CD4-positive, alpha-beta T cell treated with Interleukin-12 subunit alpha and Interleukin-12 subunit beta, for 1 hour (primary cell): ENCODE measurements around the gene RIMKLA.

Source experiments
- DNase-seq: peaks from one replicate; pipeline ENCODE4 v3.0.0-alpha.2; 2020

RIMKLA gene

DNA sequence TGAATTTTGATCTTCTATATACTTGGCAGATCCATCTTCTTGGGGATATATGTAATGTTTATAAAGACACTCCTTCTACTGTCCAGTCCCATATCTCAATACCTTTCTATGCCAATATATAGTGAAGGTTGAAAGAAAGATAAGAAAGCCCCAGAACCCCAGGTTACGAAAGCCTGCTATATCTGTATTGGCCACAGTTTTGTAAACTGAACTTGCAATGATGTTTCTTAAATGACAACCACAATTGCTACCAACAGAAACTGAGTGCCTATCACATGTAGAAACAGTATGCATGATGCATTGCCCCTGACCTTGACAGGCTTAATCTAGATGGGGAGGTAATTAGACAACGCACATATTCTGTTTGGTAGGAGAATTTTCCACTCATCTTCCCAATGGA lies 7.8 kb upstream of the RIMKLA start:
- DNase-seq: no peak

DNA sequence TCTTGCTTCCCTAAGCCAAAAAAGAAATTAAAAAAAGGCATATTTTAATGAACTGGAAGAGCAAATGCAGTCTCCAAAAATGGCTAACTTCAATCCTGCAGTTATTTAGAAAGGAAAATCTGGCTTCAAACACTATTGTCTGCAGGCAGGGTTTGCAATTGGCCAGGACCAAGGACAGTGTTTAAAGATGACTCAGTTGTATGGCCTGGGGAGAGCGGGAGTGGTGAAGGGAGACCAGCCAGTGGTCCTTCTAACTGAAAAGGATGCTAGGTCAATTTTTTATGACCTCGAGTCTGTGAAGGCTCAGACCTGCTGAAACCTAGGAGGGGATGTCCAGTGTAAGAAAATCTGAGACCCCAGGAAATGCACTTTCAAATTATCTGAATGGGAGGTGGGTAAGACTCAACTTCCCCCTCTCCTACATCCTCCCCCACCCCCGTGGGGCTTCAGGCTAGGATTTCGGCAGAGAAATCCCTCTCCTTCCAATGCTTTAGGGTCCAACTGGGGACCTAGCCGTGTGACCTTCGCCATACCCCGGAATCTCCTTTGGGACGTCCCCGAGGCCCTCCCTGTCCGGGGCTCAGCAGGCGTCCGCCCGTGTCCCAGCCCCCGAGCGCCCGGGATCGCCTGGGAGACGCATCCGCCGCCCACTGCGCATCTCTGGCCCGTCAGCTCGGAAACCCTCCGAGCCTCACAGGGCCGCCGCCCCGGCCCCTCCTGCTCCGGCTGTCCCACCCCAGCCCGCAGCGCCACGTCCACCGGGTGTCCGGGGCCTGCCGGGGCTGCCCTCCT lies 602 bp upstream of the RIMKLA start:
- DNase-seq: no peak

DNA sequence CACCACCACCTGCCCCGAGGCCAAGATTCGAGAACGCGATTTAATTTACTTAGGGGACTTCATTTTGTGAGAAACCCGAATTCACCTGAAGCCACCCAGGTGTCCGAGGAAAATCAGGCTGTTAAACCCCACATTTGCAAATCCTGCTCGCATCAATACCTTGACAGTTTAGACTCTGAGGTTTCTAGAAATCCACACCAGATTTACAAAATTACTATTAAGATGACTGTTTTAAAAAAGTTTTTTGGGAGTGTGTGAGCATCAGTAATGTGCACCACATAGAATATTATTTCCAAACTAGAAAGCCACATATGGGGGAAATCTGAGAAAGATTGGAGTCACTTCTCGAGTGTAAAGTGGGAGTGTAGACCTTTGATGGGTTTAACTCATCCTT lies 685 bp downstream of the RIMKLA start:
- no peak for DNase-seq

DNA sequence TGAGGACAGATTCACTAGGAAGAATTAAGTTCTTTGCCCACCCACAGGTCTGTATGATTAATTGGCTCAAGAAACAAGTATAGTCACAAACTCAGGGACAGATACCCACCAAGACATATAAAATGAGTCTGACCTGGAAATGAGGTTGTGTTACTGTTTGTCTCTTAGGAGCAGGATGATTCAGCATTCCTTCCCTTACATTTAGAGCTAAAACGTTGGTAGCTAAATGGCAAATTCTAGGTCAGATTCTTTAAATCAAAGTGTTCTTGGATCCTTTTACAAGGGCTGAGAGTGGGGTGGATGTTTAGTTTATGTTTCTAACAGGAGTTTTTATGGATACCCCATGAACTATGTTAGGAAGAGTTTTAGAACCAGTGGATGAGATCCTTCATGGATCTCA lies 4.7 kb downstream of the RIMKLA start:
- no peak for DNase-seq

DNA sequence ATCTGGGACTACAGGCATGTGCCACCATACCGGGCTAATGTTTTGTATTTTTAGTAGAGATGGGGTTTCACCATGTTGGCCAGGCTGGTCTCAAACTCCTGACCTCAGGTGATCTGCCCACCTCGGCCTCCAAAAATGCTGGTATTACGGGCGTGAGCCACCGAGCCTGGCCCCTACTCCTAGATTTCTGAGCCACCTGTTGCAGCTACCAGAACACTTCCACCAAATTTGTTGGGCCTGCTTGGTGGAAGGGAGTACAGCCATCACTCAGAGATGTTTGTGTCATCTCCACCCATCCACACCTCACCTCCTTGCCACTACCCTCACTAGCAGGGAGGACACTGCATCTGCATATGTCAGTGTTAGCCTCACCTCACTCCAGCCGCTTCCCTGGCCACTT lies 5.5 kb downstream of the RIMKLA start:
- DNase-seq: no peak

DNA sequence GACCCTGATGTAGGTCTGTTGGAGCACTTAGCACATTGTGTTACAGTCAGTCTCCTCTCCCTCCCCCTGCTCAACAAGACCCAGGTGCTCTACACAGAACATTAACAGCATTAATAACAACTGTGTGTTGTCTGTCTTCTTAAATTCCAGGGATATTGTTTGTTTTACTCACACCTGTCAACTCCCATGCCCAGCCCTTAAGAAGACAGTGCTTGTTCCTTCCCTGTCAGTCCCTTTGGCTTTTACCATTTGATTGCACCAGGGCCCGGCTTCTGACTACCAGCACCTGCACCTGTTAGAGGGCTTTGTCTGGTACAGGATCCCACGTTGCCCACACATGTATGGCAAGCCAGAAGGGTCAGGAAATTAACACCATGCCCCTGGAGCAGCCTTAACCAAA lies 11.7 kb downstream of the RIMKLA start:
- no peak for DNase-seq

DNA sequence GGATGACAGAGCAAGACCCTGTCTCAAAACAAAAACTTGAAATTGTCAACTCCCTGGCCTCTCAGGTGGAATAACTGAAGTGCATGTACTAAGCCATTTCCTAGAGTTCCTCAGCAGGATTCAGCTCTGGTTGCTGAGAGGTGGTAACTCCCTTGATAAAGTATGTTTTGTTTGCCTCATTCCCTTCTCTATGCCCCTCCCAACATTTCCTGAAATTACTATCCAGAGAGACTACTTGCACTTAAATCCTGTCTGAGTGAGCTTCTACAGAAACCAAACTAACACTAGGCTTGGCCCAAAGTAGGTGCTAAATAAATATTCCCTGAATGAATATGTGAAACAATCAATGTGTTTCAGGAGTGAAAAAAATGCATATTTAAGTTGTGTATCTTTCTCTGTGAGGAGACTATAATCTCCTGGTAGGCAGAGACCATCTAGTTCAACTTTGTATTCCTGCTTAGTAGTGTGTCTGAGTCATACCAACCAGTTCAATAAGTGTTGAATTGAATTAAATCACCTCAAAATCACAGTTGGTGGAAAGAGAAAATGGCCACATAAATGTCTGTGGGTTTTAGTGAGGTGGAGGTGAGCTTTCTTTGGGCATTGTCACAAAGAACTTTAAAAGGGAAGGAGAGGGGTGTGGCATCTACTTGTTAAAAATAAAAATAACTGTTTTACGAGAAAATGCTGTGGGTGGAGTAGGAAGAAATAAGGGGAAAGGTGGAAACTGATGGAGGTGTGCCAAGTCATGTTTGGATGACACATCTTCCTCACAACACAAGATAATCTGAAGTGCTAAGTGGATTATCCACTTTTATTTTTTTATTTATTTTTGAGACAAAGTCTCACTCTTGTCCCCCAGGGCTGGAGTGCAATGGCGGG lies 12.6 kb downstream of the RIMKLA start:
- DNase-seq: no peak

DNA sequence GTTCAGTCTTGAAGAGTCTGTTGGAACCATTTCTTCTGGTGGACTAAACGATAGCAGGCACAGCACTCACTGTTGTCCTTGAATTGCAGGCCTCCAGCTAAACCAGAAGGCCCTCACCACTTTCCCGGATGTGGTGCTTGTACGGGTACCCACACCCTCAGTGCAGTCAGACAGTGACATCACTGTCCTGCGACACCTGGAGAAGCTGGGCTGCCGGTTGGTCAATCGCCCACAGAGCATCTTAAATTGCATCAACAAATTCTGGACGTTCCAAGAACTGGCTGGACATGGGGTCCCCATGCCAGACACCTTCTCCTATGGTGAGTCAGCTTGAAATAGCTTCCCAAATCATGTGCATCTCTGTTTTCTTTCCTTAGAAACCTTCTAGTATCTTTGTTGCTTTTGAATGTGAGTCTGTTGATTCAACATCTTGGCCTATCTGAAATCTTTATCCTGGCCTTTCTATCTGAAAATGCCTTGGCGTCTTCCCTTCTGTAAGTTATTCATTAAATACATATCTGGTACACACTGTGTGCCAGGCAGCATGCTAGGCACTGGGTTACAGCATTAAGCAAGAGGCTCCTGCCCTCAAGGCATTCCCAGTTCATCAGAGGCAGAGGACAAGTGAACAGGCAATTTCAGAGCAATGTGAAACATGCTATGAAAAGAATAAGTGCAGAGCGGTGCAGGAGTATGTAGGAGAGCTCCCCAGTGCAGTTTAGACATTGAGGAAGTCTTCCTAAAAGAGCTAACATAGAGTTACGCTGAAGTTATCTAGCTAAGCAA lies 18.9 kb downstream of the RIMKLA start:
- no peak for DNase-seq

DNA sequence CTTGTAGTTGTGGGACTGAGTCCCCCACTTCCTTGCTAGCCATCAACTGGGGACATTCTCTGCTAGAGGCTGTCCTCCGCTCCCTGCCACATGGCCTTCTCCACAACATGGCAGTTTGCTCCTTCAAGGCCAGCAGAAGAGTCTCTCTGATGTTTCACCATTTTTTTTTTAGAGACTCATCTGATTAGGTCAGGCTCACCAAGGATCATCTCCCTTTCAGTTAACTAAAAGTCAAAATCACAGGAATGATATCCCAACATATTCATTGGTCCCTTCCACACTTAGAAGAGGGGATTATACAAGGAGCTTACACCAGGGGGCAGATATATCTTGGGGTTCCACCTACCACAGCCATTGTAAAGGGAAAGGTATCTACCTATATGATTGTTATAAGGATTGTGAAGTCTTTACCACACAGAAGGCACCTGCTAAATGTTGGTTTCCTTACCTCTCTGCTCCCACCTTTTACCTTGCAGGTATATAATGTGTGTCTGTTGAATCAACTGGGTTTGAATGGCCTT lies 23.3 kb downstream of the RIMKLA start:
- no peak for DNase-seq

DNA sequence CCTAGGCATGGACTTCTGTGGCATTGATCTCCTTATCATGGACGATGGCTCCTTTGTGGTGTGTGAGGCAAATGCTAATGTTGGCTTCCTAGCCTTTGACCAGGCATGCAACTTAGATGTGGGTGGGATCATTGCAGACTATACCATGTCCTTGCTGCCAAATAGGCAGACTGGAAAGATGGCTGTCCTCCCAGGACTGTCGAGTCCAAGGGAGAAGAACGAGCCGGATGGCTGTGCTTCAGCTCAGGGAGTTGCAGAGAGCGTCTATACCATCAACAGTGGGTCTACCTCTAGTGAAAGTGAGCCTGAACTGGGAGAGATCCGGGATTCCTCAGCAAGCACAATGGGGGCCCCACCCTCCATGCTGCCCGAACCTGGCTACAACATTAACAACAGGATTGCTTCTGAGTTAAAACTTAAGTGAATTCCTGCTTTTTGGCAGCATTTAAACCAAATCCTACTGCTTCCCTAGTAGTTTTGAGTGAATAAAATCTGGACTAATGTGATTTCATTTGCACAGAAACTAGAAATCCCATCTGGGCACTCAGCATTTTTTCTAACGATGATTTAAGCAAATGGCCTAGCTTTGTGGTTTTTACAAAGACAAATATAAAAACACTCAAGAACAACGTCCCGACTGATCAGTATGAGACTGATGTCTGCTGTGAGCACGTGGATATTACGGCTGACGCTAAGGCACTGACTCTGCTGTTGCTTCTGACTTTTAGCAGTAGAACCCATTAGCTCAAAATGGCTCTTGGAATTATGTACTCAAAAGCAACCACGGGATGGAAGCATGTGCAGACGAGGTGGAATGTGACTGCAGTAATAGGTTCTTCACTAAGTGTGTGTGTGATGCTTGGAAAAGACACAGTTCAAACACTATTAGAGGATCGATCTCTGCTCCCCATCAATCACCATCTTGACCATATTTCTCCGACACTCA lies 34.2 kb downstream of the RIMKLA start:
- DNase-seq: no peak

DNA sequence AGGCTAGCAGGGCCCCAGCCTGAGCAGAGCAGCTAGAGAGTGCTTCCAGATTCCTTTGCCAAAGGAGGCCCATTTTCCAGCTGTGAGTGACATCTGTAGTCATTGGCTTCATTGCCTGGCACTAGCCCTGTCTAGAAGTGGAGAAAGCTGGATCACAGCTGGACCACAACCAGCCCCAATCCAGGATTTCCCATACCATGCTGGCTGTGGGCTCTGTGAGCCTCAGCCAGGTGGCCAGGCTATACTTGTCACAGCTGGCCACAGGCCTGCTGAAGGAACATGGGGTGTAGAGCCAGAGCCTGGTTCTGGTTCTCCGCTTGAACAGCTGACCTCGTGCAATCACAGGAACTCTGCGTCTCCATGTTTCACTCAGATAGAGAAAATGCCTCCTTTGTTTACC lies 36.6 kb downstream of the RIMKLA start:
- DNase-seq: no peak

DNA sequence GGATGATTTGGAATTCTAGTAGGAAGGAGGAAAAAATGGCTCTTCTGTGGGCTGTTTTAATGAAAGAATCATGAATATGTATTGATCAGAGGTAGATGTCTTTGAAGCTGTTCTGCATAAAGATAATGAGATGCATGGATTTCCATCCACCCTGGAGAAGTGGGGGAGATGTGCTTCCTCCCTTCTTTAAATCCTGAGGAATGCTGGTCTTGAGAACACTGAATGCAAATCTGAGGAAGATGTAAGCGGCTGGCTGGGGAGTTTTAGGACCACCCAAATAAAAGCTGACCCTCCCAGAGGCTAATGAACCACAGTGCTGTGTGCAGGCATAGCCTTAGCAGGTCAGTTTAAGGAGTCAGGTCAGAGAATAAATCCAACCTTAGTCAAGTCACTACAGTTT lies 37.9 kb downstream of the RIMKLA start:
- DNase-seq: no peak

DNA sequence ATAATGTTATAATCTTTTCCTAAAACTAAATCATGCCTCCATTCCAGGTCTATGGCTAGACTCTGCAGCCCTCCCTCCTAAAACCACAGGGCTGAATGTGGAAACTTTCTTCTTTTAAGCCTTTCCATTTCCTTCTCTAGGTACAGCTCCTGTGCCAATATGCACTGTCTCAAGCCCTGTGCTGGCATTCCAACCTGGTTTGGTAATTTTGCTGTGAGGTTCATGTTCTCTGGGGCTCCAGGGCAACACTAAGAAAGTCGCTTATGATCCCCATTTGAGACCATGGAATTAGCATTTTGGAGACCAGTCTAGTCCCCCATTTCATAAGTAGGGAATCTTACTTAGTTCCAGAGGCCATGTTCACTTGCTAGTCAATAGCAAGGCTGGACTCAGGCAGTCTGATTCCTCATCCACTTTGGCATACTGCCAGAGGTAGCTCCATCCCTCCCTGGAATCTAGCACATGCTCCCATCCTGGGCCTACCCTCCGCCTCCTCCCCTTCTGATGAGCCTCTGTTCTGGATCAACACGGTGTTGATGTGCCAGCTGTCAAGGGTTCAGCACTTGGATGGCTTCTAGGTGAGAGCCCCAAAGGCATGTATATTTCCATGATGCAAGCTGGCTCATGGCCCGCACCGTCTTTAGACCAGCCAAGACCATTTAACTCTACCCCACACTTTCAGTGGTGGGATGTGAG lies 38.7 kb downstream of the RIMKLA start:
- DNase-seq: no peak

DNA sequence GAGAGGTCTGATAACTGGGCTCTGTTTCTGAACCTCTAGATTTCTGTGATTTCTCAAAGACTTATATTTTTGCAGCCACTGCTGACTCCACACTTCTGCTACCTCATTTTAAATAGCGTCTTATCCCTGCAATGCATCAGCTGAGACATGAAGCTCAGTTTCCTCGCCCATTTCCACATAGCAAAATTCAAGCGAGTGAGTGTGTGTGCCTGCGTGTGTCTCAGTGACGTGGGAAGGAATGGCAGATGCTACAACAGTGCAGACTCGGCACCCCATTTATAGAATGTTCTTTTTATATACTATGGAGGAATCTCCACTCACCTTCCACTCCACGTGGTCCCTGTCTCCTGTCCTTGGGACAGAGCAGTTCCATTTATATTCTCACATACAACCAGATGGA lies 39.5 kb downstream of the RIMKLA start:
- no peak for DNase-seq

DNA sequence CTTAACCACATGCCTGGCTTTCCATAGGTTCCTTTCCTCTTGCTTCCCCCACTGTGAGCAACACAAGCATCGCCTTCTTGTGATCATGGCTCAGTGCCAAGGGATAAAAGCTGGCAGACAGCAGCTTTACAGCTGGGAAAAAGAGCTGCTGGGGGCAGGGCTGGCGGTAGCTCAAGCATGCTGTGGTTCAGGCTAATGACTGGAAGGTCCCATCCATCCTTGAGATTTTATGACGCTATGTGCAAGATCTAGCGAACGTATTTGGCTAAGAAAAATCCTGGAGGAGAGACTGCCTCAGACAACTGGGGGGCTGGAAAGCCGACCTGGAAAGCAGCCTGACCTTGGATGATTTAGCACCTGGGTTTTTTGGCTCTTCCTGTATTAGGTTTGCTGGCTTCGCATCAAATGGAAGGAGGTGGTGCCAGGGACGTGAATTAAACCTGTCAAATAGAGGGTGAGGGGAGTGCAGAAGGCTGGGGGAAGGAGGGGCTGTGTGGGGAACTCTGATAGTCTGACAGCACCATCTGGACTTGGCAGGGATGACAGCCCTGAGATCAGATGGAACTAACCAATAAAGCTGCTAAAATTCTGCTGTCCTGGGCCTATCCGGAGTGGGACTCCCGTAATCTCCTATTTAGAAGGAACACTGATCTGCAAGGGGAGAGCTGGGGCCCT lies 40.5 kb downstream of the RIMKLA start:
- DNase-seq: no peak

DNA sequence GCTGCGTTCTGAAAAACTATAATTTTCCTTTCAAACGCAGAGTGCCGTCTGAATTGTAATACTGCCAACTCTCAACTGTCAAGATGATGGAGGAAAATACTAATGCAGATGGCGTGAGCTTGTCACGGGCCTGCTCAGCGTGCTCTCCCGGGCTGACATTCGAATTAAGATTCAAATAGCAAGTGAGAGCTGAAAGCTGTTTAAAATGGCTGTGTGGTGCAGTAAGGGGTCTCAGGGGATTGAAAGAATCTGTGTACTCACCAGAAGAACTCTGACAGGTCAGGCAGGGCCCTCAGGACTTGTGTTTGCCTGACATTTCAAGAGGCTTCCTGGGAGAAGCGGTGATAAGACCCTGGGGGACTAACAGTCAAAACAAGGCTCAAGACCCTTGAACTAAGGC lies 42.1 kb downstream of the RIMKLA start:
- no peak for DNase-seq

DNA sequence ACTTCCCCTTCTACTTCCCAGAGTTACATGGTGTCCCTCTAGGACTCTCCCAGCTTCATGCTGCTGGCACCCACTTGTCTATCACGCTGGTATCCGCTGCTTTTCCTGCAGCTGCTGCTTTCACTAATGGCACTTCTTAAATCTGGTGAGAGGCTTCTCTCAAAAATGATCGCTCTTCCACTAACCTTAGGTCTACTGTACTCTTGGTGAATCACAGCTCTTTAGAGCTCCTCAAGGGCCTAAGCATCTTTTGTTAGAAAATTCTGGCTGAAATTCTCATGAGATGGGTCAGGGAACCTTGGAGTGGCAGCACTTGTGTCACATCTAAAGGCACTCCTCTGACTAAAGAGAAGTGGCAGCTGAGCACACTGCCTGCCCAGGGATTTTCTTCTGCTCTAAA lies 43.1 kb downstream of the RIMKLA start:
- no peak for DNase-seq

DNA sequence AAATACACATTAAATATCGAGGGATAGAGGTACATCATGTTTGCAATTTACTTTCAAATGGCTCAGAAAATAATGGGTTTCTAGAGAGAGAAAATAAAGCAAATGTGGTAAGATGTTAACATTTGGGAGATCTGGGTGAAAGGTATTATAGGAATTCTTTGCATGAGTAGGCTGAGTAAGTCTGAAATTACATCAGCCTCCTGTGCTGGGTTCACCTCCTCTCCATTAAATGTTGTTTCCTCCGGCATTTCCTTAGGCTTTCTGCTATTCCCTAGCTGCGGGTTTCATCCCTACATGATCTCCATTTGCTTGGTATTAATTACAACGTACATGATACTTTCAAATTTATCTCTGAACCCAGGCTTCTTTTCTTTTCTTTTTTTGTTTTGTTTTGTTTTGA lies 43.6 kb downstream of the RIMKLA start:
- DNase-seq: no peak

DNA sequence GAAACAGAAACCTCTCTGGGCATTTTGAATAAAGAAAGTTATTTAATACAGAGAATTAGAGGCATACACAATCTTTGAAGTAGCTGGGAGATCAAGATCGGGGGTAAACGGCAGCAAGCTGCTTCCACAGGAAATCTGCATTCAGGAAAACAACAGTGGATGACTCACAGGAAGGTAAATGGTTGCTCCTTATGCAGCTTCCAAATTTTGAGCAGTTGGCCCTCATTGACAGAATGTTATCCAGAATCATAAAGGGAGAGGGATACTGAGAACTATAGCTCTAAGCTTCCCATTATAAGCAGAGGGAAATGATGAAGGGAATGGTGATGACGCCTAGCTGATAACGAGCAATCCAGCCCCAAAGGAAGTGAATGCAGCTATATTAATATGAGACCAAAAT lies 46.6 kb downstream of the RIMKLA start:
- no peak for DNase-seq

DNA sequence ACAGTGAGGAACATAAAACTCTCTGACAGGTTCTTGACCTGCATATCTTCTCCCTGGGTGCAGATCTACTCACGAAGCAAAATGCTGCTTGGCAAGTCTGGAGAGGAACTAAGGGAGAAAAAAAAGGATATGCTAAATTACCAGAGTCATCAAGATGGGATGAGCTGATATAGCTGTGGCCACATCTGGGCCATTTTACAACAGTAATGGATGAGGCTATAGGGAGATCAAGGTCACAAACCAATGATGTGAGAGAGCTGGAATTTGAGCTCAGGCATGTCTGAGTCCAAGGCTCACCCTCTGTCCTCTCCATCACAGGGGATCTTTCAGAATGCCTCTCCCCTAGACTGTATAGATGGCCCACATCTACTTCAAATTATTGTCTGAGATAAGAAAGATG lies 49.0 kb downstream of the RIMKLA start:
- DNase-seq: no peak
